Vagina (tissue), 2 donors: ENCODE data around the gene HRG.

Experiments used
- POLR2A ChIP-seq, 2 donors: fragments of 450-650 bp; IDR thresholded peaks; one replicate each; pipeline ENCODE4 v1.6.1; 2017; ENCODE audit warnings: antibody characterized with exemption in 2 of 2, mild to moderate bottlenecking in 2 of 2, moderate library complexity in 2 of 2
- POLR2AphosphoS5 ChIP-seq, 2 donors: sonication (generic); formaldehyde crosslinking; IDR thresholded peaks; one replicate each; pipeline ENCODE4 v1.9.0; 2017; ENCODE audit warnings: antibody characterized with exemption in 2 of 2, mild to moderate bottlenecking in 2 of 2, low read depth in 1 of 2; ENCODE audit not compliant: insufficient read depth in 1 of 2
- TF ChIP-seq, protein P1 (sequence below), 3 experiments: fragments of 450-650 bp in 2 of 3; fragments of 200-600 bp in 1 of 3; sonication (generic) in 1 of 3; IDR thresholded peaks; one replicate each; pipeline ENCODE4 v1.5.1; 2017 to 2019; ENCODE audit warnings: antibody characterized with exemption in 3 of 3, mild to moderate bottlenecking in 2 of 3, moderate library complexity in 2 of 3

- TF ChIP-seq, protein P1, sequence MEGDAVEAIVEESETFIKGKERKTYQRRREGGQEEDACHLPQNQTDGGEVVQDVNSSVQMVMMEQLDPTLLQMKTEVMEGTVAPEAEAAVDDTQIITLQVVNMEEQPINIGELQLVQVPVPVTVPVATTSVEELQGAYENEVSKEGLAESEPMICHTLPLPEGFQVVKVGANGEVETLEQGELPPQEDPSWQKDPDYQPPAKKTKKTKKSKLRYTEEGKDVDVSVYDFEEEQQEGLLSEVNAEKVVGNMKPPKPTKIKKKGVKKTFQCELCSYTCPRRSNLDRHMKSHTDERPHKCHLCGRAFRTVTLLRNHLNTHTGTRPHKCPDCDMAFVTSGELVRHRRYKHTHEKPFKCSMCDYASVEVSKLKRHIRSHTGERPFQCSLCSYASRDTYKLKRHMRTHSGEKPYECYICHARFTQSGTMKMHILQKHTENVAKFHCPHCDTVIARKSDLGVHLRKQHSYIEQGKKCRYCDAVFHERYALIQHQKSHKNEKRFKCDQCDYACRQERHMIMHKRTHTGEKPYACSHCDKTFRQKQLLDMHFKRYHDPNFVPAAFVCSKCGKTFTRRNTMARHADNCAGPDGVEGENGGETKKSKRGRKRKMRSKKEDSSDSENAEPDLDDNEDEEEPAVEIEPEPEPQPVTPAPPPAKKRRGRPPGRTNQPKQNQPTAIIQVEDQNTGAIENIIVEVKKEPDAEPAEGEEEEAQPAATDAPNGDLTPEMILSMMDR (IDR thresholded peaks at IDR 0.05): no peak
- no peak for TF ChIP-seq POLR2AphosphoS5 (IDR thresholded peaks at IDR 0.05; ENCODE audit: insufficient read depth in 1 of 2, low read depth in 1 of 2)
- TF ChIP-seq POLR2A (IDR thresholded peaks at IDR 0.05): no peak
Measured at GRCh38 chr3:186694288-186695032, 28.6 kb downstream of the HRG start.
